ENCODE measurements around the gene TMC6.
"Not testable (repeated sequence)": the region's sequence is repeated elsewhere in the genome, so short reads cannot be mapped to it uniquely, and the experiment has no call there.

Gene TMC6

DNA sequence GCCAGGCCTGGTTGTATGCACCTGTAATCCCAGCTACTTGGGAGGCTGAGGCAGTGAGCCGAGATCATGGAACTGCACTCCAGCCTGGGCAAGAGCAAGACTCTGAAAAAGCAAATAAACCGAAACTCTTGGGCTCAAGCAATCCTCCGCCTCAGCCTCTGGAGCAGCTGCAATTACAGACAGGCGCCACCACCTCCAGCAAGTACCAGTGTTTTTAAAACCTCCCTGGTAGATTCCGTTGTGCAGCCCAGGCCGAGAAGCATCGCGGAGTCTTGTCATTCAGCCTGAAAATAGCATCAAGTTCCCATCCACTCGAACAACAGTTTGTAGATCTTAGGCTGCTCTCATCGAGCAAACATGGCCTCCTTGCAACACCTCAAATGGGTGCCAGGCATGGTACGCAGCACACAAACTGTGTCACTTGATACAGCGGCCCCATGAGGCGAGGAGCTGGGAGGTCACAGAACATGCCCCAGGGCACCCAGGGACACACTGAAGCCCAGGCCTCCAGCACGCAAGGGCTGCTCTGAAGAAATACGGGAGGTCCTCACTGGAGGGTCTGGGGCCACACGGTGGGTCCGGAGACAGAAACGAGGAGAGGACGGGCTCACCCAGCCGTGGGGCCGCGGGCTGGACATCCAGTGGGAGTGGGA is 18.1 kb downstream of the TMC6 start:
- DNase-seq (ENCODE audit: low read depth, low spot score) = no peak

DNA sequence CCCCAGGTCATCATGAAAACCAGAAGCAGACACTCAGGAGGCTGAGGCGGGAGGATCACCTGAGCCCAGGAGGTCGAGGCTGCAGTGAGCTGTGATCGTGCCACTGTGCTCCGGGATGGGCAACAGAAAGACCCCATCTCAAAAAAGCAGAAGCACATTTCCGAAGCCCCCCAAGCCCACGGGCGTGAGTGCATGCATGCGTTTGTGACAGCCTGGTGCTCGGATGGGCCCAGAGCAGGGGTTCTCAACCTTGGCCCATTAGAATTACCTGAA is 19.1 kb downstream of the TMC6 start:
- DNase-seq (ENCODE audit: low read depth, low spot score) = no peak

GRCh38 chr17:78108726-78109488 is 19.6 kb downstream of the TMC6 start:
- DNase-seq (ENCODE audit: low read depth, low spot score) = no peak

DNA sequence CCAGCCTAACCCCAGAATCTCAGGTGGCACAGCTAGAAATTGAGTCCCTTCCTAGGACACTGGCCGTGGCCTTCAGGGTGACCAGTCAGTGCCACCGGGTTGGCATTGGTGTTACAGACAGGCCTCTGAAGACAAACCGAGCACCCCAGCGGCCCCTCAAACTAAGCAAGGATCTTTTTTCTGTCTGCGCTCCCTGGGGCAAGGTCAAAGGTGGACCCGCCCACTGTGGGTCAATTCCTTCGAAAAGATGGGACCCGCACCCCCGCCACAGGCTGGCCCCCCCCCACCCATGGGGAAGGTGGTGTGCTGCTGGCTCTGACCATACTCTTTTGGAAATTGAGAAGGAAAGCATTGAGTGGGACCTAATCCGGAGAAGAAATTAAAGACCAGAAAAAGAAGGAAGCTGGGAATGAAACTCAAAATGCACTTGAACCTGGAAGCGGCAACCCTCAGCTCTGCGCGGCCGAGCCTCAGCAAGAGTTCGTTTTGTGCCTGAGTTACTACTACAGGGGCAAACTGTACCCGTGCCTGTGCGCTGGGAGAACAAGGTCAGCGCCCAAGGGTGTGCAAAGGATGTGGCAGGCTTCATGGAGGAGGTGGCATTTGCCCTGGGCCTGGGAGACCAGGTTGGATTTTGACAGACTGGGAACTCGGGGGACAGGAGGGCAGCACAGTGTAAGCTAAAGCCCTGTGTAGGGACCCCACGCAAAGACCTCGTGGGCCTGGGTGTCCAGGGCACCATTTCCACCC is 20.4 kb downstream of the TMC6 start:
- no peak for DNase-seq (ENCODE audit: low read depth, low spot score)

DNA sequence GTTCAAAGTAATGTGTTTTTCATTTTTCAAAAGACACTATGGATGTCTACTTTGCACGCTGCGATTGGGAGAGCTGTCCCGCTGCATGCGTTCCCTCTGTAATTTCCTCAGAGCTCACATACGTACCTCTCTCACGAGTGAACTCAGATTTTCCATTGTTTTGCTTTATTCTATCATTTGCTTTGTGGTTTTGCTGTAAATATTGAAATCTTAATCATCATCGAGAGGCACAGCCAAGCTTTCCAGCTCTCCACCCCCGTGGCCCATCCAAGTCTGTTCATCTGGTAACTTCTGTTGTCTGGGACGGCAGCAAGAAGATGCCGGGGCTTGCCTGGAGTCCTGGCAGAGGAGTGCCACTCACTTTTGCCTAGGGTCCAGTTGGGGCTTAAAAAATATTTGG is 21.1 kb downstream of the TMC6 start:
- DNase-seq (ENCODE audit: low read depth, low spot score) = no peak

DNA sequence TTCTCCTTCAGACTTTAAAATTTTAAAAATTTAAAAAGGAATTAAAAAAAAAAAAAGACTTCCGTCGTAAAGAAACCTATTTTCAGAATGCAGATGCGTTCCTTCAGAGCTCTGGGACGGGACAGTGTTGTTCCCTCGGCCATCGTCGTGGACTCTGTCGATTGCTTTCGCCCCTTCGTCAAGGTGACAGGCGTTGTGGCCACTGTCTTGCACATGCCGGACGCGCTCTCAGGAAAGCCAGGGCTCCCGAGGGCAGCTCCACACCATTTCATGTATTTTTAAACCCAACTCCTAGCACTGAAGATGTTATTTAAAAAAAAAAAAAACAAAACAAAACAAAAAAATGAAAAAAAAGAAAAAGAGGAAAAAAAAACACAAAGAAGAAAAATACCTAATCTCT is 22.3 kb downstream of the TMC6 start:
- DNase-seq (ENCODE audit: low read depth, low spot score) = no peak

DNA sequence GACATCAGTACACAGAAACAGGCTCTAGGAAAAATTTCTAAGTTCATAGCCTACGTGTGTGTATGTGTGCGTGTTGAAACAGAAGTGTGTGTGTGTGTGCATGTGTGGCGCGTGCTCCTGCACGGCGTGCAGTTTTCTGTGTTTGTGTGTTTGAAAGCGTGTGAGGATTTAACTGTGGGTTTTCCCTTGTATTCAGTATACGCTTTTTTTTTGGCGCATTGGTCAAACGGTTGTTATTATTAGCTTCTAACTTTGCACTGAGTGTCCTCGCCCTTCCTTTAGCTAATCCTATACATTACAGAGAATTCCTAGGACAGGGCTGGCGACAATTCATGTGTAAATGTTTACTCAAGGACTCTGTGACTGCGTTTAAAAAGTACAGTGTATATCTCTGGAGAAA is 23.0 kb downstream of the TMC6 start:
- no peak for DNase-seq (ENCODE audit: low read depth, low spot score)

- no peak for DNase-seq (ENCODE audit: low read depth, low spot score)
Observed at GRCh38 chr17:78105101-78105500, 23.5 kb downstream of the TMC6 start.

GRCh38 chr17:78104540-78104941 is 24.0 kb downstream of the TMC6 start:
- no peak for DNase-seq (ENCODE audit: low read depth, low spot score)

GRCh38 chr17:78103311-78103710 is 25.2 kb downstream of the TMC6 start:
- no peak for DNase-seq (ENCODE audit: low read depth, low spot score)

DNA sequence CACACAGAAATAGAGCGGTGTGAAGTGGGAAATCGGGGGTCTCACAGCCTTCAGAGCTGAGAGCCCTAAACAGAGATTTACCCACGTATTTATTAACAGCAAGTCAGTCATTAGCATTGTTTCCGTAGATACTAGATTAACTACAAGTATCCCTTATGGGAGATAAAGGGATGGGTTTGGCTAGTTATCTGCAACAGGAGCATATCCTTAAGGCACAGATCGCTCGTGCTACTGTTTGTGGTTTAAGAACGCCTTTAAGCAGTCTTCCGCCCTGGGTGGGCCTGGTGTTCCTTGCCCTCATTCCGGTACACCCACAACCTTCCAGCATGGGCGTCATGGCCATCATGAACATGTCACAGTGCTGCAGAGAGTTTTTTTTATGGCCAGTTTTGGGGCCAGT is 27.0 kb downstream of the TMC6 start:
- DNase-seq (ENCODE audit: low read depth, low spot score) = no peak

DNA sequence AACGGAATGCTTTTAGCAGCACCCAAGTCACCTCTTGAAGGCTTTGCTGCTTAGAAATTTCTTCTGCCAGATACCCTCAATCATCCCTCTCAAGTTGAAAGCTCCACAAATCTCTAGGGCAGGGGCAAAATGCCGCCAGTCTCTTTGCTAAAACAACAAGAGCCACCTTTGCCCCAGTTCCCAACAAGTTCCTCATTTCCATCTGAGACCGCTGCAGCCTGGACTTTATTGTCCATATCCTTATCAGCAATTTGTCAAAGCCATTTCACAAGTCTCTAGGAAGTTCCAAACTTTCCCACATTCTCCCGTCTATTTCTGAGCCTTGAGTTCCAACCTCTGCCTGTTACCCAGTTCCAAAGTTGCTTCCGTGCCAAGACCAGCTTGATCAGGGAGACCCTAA is 27.4 kb downstream of the TMC6 start:
- DNase-seq (ENCODE audit: low read depth, low spot score) = no peak

DNA sequence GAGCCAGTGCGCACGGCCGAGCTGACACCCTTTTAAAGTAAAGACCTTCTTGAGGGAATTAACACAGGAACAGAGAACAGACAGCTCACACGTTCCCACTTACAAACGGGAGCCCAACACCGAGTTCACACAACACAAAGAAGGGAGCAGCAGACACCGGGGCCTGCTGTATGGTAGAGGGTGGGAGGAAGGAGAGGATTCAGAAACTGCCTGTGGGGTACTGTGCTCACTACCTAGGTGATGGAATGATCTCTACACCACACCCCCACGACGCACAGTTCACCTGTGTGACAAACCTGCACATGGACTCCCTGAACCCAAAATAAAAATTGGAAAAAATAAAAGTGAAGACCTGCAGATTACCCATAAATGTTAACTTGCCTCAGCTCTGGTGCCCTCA is 32.5 kb downstream of the TMC6 start:
- DNase-seq (ENCODE audit: low read depth, low spot score) = no peak

- DNase-seq (ENCODE audit: low read depth, low spot score) = no peak
Observed at GRCh38 chr17:78095035-78095434, 33.5 kb downstream of the TMC6 start.

DNA sequence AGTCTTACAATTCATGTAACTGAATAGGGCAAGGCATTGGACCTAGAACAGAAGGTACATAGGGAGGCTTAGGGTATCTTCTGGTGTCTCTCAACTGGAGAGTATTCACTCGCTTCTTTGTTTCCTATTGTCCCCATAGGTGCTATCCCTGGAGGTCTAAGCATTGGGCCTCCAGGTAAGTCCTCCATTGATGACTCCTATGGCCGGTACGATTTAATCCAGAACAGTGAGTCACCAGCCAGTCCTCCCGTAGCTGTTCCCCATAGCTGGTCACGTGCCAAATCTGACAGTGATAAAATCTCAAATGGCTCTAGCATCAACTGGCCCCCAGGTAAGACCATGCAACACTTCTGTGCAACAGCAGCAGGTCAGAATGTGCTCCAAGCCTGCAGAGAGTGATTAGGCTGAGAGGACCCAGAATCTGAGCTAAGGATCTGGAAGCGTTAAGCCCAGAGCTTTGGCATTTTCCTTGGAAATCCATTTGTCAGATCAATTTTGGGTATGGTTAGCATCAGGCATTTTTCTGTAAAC is 35.7 kb downstream of the TMC6 start:
- no peak for DNase-seq (ENCODE audit: low read depth, low spot score)

- DNase-seq (ENCODE audit: low read depth, low spot score) = no peak
Observed at GRCh38 chr17:78089576-78090281, 38.8 kb downstream of the TMC6 start.

DNA sequence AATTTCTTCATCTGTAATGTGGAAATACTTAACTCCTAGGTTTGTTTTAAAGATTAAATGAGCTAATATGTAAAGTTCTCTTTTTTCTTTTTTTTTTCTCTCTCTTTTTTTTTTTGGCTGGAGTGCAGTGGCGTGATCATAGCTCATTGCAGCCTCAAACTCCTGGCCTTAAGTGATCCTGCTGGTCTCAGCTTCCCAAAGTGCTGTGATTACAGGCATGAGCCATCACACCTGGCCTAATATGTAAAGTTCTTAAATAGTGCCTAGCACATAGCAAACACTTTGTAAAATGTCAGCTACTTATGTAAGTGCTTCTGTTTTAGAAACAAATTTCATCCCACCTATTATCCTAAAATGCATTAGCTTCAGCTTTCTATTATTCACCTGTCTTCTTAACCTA is 40.0 kb downstream of the TMC6 start:
- DNase-seq (ENCODE audit: low read depth, low spot score) = no peak

- no peak for DNase-seq (ENCODE audit: low read depth, low spot score)
Observed at GRCh38 chr17:78086740-78087139, 41.8 kb downstream of the TMC6 start.

- DNase-seq (ENCODE audit: low read depth, low spot score) = no peak
Observed at GRCh38 chr17:78082988-78083387, 45.6 kb downstream of the TMC6 start.

- DNase-seq (ENCODE audit: low read depth, low spot score) = not testable (repeated sequence)
Observed at GRCh38 chr17:78082355-78082872, 46.1 kb downstream of the TMC6 start.

DNA sequence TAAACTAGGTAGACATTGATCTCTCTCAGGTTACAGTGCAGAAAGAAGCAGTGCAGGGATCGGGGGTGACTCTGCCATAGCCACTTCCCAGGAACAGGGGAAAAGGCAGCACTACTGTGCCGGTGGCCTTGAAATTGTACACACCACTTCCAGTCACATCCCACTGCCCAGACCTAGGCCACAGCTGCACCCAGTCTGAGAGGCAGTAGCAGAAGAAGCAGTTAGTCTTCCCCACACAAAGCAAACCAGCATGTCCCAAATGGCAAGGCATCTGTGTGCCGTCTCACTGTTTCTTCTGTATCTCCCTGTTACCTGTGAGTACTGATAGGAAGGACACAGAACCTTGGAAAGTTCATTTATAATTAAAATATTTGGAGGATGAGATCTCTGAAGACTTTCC is 47.0 kb downstream of the TMC6 start:
- DNase-seq (ENCODE audit: low read depth, low spot score) = no peak

DNA sequence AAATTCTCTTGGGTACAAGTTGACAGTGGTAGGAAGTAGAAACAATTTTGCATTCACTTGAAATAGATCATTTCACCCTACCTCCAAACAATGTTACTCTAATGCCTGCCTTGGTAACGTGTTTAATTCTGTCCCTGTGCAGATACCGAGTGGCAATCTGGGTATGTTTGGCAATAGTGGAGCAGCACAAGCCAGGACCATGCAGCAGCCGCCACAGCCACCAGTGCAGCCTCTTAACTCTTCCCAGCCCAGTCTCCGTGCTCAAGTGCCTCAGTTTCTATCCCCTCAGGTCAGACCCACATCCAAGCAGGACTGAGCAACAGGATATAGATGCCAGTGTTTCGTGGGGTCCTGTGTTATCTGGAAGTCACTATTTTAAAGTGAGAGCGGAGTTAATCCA is 49.3 kb downstream of the TMC6 start:
- DNase-seq (ENCODE audit: low read depth, low spot score) = no peak

All from smooth muscle cell of the brain vasculature (primary cell).